ENCODE data around the gene SULT1C2.
"Not testable (repeated sequence)": the region's sequence is repeated elsewhere in the genome, so short reads cannot be mapped to it uniquely, and the experiment has no call there.

The SULT1C2 gene

GRCh38 chr2:108288534-108289106 is at the start of gene SULT1C2:
Gene SULT1C2 (plus strand): TSS chr2:108288895. CDS start chr2:108293668, 4,773 bp downstream.
- peak; percentile 86 to 88 for DNase-seq

GRCh38 chr2:108239786-108240185 is 48.9 kb upstream of the SULT1C2 start, which contains the start of gene SULT1C3:
Gene SULT1C3 (plus strand): TSS chr2:108239968. CDS start chr2:108247195, 7,227 bp downstream.
- no peak for DNase-seq

GRCh38 chr2:108240966-108241365 is 47.7 kb upstream of the SULT1C2 start:
- no peak for DNase-seq

GRCh38 chr2:108243566-108243965 is 45.1 kb upstream of the SULT1C2 start:
- no peak for DNase-seq

- no peak for DNase-seq
Measured at GRCh38 chr2:108244667-108245414, 43.9 kb upstream of the SULT1C2 start.

- no peak for DNase-seq
Measured at GRCh38 chr2:108253106-108253505, 35.6 kb upstream of the SULT1C2 start.

GRCh38 chr2:108257757-108258331 is 30.9 kb upstream of the SULT1C2 start:
- no peak for DNase-seq

- DNase-seq, result no peak
Measured at GRCh38 chr2:108260773-108261172, 27.9 kb upstream of the SULT1C2 start.

- no peak for DNase-seq
Measured at GRCh38 chr2:108262036-108262435, 26.7 kb upstream of the SULT1C2 start.

GRCh38 chr2:108263401-108263800 is 25.3 kb upstream of the SULT1C2 start:
- no peak for DNase-seq

- DNase-seq, result no peak
Measured at GRCh38 chr2:108266218-108266617, 22.5 kb upstream of the SULT1C2 start.

GRCh38 chr2:108267101-108267500 is 21.6 kb upstream of the SULT1C2 start:
- DNase-seq, result peak; percentile 64 to 65

GRCh38 chr2:108268001-108268400 is 20.7 kb upstream of the SULT1C2 start:
- no peak for DNase-seq

- no peak for DNase-seq
Measured at GRCh38 chr2:108270346-108270745, 18.3 kb upstream of the SULT1C2 start.

- no peak for DNase-seq
Measured at GRCh38 chr2:108270768-108271506, 17.8 kb upstream of the SULT1C2 start.

GRCh38 chr2:108271691-108272253 is 16.9 kb upstream of the SULT1C2 start:
- DNase-seq, result no peak

GRCh38 chr2:108278631-108279030 is 10.1 kb upstream of the SULT1C2 start:
- DNase-seq, result no peak

GRCh38 chr2:108279468-108279867 is 9.2 kb upstream of the SULT1C2 start:
- DNase-seq, result no peak

- DNase-seq, result no peak
Measured at GRCh38 chr2:108280466-108280865, 8.2 kb upstream of the SULT1C2 start.

- not testable (repeated sequence) for DNase-seq
Measured at GRCh38 chr2:108284566-108284965, 4.1 kb upstream of the SULT1C2 start.

GRCh38 chr2:108285616-108286015 is 3.1 kb upstream of the SULT1C2 start:
- no peak for DNase-seq

- peak; percentile 65 to 75 for DNase-seq
Measured at GRCh38 chr2:108287169-108287568, 1.5 kb upstream of the SULT1C2 start.

- no peak for DNase-seq
Measured at GRCh38 chr2:108293850-108294249, 5.2 kb downstream of the SULT1C2 start.
